GM12878 (cell line): Measurements from ENCODE around the gene ZNF839. TPM values are rescaled to one million over a fixed set of nuclear protein-coding genes. Genes with fewer than 3 reads are reported as not detected.

ENCODE experiments used
- ATAC-seq: fragments of 200-7000 bp; cut with Tn5 transposase; 3 replicates; pipeline ENCODE4 v1.9.1; 2020; ENCODE audit warnings: mild to moderate bottlenecking, moderate library complexity
- BruUV-seq: library from RNA; stranded (reverse); fragments of 400-500 nt; replicated peaks from 2 replicates; lab custom pipeline; 2021; lab: Mats Ljungman, UMichigan
- CTCF ChIA-PET: fragments of 300-600 bp; sonication (Branson Sonifier 250); formaldehyde crosslinking; extraction: SDS; loops from one replicate; lab custom pipeline; 2021; ENCODE audit warnings: inconsistent platforms; lab: Yijun Ruan, JAX
- POLR2A ChIA-PET: fragments of 350-600 bp; formaldehyde crosslinking; extraction: SDS; loops from one replicate; lab custom pipeline; 2021; ENCODE audit warnings: inconsistent platforms; lab: Charles Lee
- RAD21 ChIA-PET: fragments of 300-600 bp; sonication (Branson Sonifier 250); formaldehyde crosslinking; loops from one replicate; lab custom pipeline; 2023; ENCODE audit warnings: antibody characterized with exemption; ENCODE audit not compliant: unreplicated experiment; lab: Charles Lee
- SMC1A ChIA-PET: fragments of 300-600 bp; sonication (Branson Sonifier 250); formaldehyde crosslinking; loops from one replicate; lab custom pipeline; 2023; ENCODE audit not compliant: unreplicated experiment, uncharacterized antibody; lab: Charles Lee
- DNase-seq: peaks from one replicate; pipeline ENCODE4 v3.0.0-alpha.2; 2011; ENCODE audit warnings: low read depth, low spot score
- FAIRE-seq: peaks from 3 replicates; lab custom pipeline; 2011; peaks lifted over from hg19 to GRCh38; lab: Jason Lieb, UNC
- H2AFZ ChIP-seq: 2 replicates; pipeline ENCODE4 v1.6.0; 2011; ENCODE audit warnings: low read depth, low read length, control low read depth; ENCODE audit not compliant: control insufficient read depth
- H3K27ac ChIP-seq: 2 replicates; pipeline ENCODE4 v1.5.1; 2011; ENCODE audit warnings: control low read depth; ENCODE audit not compliant: control insufficient read depth, insufficient read depth
- H3K27me3 ChIP-seq, 2 experiments: replicated peaks in 1 of 2; 2 replicates each; pipeline versions ENCODE4 v1.6.0 to v1.6.1; 2011; ENCODE audit warnings: low read length in 1 of 2; ENCODE audit not compliant: control insufficient read depth in 2 of 2, insufficient read depth in 2 of 2
- H3K36me3 ChIP-seq, 2 experiments: 2 replicates each; pipeline ENCODE4 v1.5.1; 2011; ENCODE audit warnings: low read length in 1 of 2; ENCODE audit not compliant: control insufficient read depth in 2 of 2, insufficient read depth in 2 of 2
- H3K4me1 ChIP-seq: 2 replicates; pipeline ENCODE4 v1.6.1; 2011; ENCODE audit warnings: mild to moderate bottlenecking, low read length, moderate library complexity, mixed read lengths; ENCODE audit not compliant: control insufficient read depth, insufficient read depth
- H3K4me2 ChIP-seq: 2 replicates; pipeline ENCODE4 v1.6.0; 2011; ENCODE audit warnings: control low read depth; ENCODE audit not compliant: control insufficient read depth, insufficient read depth
- H3K4me3 ChIP-seq: fragments of 200-600 bp; sonication (generic); 2 replicates; pipeline ENCODE4 v1.5.1; 2016
- H3K79me2 ChIP-seq: 2 replicates; pipeline ENCODE4 v1.6.0; 2011; ENCODE audit warnings: low read length; ENCODE audit not compliant: control insufficient read depth, insufficient read depth
- H3K9ac ChIP-seq: 2 replicates; pipeline ENCODE4 v1.8.0; 2011; ENCODE audit warnings: low read length, control low read depth, mixed read lengths; ENCODE audit not compliant: control insufficient read depth, insufficient read depth
- H3K9me3 ChIP-seq: replicated peaks from 3 replicates; pipeline ENCODE4 v1.5.1; 2011; ENCODE audit warnings: mild to moderate bottlenecking, low read length; ENCODE audit not compliant: control insufficient read depth, insufficient read depth
- H4K20me1 ChIP-seq: 2 replicates; pipeline ENCODE4 v1.6.0; 2011; ENCODE audit not compliant: control insufficient read depth, insufficient read depth
- BCL3 ChIP-seq: IDR thresholded peaks from 2 replicates; pipeline ENCODE4 v1.6.1; 2011; ENCODE audit warnings: borderline replicate concordance, low read depth, mild to moderate bottlenecking, moderate library complexity, low read length; ENCODE audit not compliant: insufficient read depth, poor library complexity, severe bottlenecking
- SIX5 ChIP-seq: IDR thresholded peaks from 2 replicates; pipeline ENCODE4 v1.6.1; 2011; ENCODE audit warnings: mild to moderate bottlenecking, low read depth, low read length, moderate library complexity; ENCODE audit not compliant: severe bottlenecking
- SREBF1 ChIP-seq: IDR thresholded peaks from 2 replicates; pipeline ENCODE4 v1.6.1; 2012; ENCODE audit warnings: mild to moderate bottlenecking, low read length
- TCF12 ChIP-seq: IDR thresholded peaks from 2 replicates; pipeline ENCODE4 v1.6.1; 2011; ENCODE audit warnings: low read depth, mild to moderate bottlenecking, low read length
- ZSCAN29 ChIP-seq: fragments of 450-650 bp; IDR thresholded peaks from 2 replicates; pipeline ENCODE4 v1.6.1; 2017; ENCODE audit warnings: mild to moderate bottlenecking, moderate library complexity
- WGBS: methylation state at CpG from one replicate; pipeline ENCODE4 v1.1.6; 2016; ENCODE audit warnings: low lambda C conversion rate; ENCODE audit not compliant: insufficient replicate concordance, insufficient coverage; ENCODE audit errors: missing lambda C conversion rate; 5-methylcytosine and 5-hydroxymethylcytosine counted together
- in situ Hi-C: fragments of 300-500 bp; cut with MboI; formaldehyde crosslinking; loops from 9 replicates; pipeline ENCODE4 v1.14.3; 2018; ENCODE audit warnings: mixed read lengths
- intact Hi-C: fragments of 100-400 bp; cut with micrococcal nuclease; formaldehyde crosslinking; loops from one replicate; pipeline ENCODE4 v1.14.2; 2022; ENCODE audit not compliant: unreplicated experiment
- polyA plus RNA-seq, 11 experiments: library from polyadenylated mRNA; depleted of rRNA in 4 of 11; unstranded in 6 of 11; stranded (reverse) in 5 of 11; fragments of >200 nt; fragmentation: Nextera tagmentation in 4 of 11; fragmentation: Illumina TruSeq in 1 of 11; extraction: Ambion mirVana in 4 of 11; extraction: Trizol in 1 of 11; gene quantifications; 1 replicate in 1 of 11; 2 replicates in 10 of 11; pipeline versions ENCODE4 v1.2.1 to v1.2.3, GENCODE V29; 2011 to 2016; ENCODE audit warnings: inconsistent platforms in 2 of 11, missing spikeins in 2 of 11, low read depth in 1 of 11
- total RNA-seq, 4 experiments: library from RNA; depleted of rRNA in 3 of 4; stranded (reverse); fragments of >200 nt in 3 of 4; fragmentation: Illumina TruSeq in 1 of 4; extraction: Trizol in 1 of 4; gene quantifications; 2 replicates each; pipeline versions ENCODE4 v1.2.1 to v1.2.3, GENCODE V29; 2013 to 2021

The ZNF839 gene
- total and polyA plus RNA-seq, 10 of the 15 experiments (the other 5 are each of a cell fraction or from before 2014, with no cell fraction given), result 1.4 to 14.4 (median 8.6) TPM

GRCh38 chr14:102277874-102278630, 41.5 kb upstream of the ZNF839 start:
- WGBS, result 45% methylated on average over 7 of the region's 7 CpGs
- no peak for TF ChIP-seq BCL3
- TF ChIP-seq SIX5, result no peak
- TF ChIP-seq TCF12, result no peak
- FAIRE-seq (no peak), DNase-seq (no peak), ATAC-seq (no peak)
- ChIA-PET POLR2A (no interaction called here), RAD21 (no interaction called here), CTCF (no interaction called here), SMC1A (no interaction called here)
- H3K9ac ChIP-seq, result no peak overlapping the region
- H2AFZ ChIP-seq, result no peak overlapping the region
- H3K4me3 ChIP-seq, result no peak overlapping the region
- H4K20me1 ChIP-seq, result no peaks in the 10 kb centered on the region
- intact Hi-C loops (no loop called here), in situ Hi-C loops (no loop called here)
- H3K79me2 ChIP-seq, result no peaks in the 10 kb centered on the region
- H3K27me3 ChIP-seq, result no peaks in the 10 kb centered on the region
- no peaks in the 10 kb centered on the region for H3K9me3 ChIP-seq
- H3K4me2 ChIP-seq, result no peak overlapping the region
- no peaks in the 10 kb centered on the region for H3K4me1 ChIP-seq
- BruUV-seq, result no TSS peak
- no peaks in the 10 kb centered on the region for H3K36me3 ChIP-seq
- no peak overlapping the region for H3K27ac ChIP-seq

GRCh38 chr14:102278631-102278935, 41.0 kb upstream of the ZNF839 start:
- ChIA-PET RAD21 (no interaction called here), POLR2A (no interaction called here), CTCF (no interaction called here), SMC1A (no interaction called here)
- WGBS, result 33% methylated on average over 6 of the region's 6 CpGs
- in situ Hi-C loops (no loop called here), intact Hi-C loops (no loop called here)
- Histone ChIP-seq H3K4me3 (no peak overlapping the region), H3K4me2 (no peak overlapping the region), H3K79me2 (no peaks in the 10 kb centered on the region), H3K9ac (no peak overlapping the region), H2AFZ (no peak overlapping the region), H3K4me1 (no peaks in the 10 kb centered on the region), H3K36me3 (no peaks in the 10 kb centered on the region), H3K27me3 (no peaks in the 10 kb centered on the region), H4K20me1 (no peaks in the 10 kb centered on the region), H3K9me3 (no peaks in the 10 kb centered on the region), H3K27ac (no peak overlapping the region)
- BruUV-seq, result no TSS peak
- ATAC-seq, result no peak
- no peak for DNase-seq
- no peak for FAIRE-seq
- TF ChIP-seq ZSCAN29 (no peak), SREBF1 (no peak)
